HG03108 (cell line): ENCODE measurements around the gene GMPR2.

Source experiments
- ATAC-seq: cut with Tn5 transposase; IDR thresholded peaks from one replicate; pipeline ENCODE4 v1.9.1; 2021; ENCODE audit warnings: moderate library complexity; ENCODE audit not compliant: unreplicated experiment

Gene GMPR2

GRCh38 chr14:24249230-24250021 lies 16.7 kb downstream of the GMPR2 start:
- ATAC-seq: no peak

DNA sequence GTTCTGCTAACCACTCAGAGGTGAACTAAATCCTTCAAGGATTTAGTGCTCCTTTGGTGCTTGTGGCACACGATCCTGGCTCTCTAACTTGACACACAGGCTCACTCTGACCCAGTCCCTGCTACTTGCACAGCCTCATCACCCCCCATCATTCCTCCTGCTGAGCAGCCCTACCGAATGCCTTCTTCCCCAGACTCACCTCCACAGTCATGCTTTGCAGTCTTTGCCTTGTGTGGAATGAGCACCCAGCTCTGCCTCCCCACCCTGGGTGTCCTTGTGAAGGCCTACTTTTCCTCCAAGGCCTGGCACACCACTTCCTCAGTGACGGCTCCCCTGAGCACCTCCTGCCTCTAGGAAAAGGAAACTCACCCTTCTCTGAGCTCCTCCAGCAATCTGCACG lies 17.6 kb downstream of the GMPR2 start:
- no peak for ATAC-seq

- ATAC-seq: no peak
Observed at GRCh38 chr14:24251880-24252288, 19.2 kb downstream of the GMPR2 start.

DNA sequence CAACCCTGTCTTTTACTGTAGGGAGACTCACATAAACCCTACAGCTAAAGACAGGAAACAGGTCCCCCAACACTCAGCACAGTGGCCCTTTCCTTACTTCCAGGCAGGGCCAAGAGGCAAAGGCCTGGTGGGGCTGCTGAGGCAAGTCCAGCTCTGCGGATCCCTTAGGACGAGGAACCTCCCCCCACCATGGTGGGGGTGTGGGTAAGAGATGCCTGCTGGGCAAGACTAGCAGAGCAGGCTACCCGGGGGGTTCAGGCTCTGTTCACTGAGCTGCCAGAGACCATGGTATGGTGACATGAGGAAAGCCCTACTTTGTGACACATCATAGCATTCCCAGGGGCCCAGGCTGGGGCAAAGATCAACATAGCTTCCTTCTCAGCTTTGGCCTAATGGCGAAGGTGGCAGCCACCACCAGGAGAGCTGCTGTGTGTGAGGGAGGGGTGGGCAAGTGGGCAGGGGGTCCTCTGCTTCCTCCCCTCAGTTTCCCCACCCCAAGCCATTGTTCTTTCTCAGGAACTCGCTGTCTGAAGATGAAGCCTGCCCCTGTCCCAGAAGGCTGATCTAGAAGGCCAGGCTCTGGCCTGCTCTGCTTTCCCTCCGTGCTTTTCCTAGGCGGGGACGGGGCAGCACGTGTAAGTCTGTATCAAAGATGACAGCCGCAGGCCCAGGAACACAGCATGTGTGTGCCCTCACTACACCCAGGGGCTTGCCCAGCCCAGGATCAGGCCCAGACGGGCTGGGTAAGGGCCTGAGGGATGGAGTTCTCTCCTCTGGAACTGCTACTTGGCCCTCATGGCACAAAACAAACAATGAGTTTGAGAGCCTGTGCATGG lies 19.8 kb downstream of the GMPR2 start:
- ATAC-seq: no peak

DNA sequence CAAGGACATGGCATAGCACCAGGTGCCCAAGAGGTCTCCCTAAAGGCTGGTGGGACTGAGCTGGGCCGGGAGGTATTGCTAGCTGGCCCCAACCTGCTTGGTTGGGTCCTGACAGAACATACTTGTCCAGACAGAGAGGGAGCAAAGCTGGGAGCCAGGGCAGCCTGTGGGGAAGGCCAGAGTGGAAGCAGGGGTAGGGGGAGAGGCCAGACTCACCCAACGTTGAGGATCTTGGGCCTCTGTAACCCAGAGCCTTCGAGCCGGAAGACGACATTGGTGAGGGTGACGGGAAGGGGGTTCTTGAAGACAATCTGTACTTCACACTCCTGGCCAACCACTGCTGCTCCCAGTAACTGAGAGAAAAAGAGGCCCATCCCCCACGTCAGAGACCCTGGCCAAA lies 21.2 kb downstream of the GMPR2 start:
- ATAC-seq: no peak

GRCh38 chr14:24254630-24255392 lies 22.1 kb downstream of the GMPR2 start:
- no peak for ATAC-seq

DNA sequence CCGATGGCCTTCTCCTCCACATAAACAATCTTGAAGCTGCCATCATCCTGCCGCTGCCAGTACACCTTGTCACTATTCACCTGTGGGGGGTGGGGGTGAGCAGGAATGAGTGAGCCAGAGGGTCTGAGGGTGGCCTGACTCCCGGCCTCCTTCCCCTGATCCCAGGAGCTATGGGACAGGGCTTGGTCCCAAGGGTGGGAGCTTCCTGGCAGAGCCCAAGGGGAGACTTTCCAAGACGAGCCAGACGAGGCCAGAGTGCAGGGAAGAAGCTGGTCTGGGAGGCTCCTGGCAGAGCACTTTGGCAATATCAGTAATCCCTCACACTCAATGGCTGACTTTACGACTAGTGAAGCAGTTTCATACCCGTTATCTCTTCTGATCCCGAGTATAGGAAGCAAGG lies 22.7 kb downstream of the GMPR2 start:
- no peak for ATAC-seq

DNA sequence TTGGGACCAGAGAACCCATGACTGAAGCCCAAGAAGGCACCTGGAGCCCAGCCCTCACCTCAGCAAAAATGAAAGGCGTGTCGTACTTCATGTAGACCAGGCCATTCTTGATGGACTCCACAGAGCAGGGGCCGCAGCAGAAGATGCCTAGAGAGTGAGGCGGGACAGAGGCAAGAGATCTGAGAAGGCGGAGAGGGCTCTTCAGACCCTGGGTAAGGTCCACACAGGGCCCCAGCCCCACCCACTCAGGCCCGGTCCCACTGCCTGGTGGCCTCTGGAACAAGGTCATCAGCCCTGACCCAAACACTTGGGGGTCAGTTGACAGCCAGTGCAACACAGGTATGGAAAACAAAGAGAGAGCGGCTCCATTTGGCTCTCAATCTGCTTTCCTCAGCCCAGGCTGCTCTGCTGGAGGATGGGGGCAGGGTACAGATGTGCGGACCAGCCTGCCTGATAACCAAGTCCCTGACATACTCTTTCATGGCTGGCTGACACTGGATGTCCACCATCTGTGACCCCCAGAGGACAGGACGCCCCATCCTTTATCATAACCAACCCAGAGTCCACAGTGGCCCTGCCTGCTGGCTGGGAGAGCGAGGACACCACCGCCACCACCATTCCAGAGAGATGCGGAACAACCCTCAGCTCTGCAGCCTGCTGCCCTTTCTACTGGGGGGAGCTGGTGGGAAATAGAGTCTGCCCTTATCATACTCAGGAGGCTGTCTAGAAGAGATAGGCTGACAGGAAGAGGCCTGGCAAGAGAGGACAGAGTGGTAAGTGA lies 23.4 kb downstream of the GMPR2 start:
- ATAC-seq: no peak

DNA sequence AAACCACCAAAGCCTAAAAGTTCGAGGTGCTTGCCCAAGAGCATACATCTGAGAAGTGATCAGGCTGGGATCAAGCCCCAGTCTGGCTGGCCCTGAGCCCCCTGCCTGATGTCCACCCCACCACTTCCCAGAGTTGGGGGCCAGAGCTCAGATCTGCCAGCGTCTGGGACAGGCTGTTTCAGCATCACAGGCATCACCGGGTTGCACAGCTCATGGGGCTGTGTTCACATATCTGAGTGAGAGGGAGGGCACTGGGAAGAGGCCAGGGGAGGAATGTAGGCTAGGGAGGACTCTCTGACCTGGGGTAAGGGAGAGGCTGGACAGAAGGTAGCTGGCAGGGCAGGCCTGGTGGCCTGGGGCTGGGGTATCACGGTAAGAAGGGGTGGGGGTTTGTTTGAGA lies 24.2 kb downstream of the GMPR2 start:
- no peak for ATAC-seq

- ATAC-seq: no peak
Observed at GRCh38 chr14:24258119-24258518, 25.4 kb downstream of the GMPR2 start.

DNA sequence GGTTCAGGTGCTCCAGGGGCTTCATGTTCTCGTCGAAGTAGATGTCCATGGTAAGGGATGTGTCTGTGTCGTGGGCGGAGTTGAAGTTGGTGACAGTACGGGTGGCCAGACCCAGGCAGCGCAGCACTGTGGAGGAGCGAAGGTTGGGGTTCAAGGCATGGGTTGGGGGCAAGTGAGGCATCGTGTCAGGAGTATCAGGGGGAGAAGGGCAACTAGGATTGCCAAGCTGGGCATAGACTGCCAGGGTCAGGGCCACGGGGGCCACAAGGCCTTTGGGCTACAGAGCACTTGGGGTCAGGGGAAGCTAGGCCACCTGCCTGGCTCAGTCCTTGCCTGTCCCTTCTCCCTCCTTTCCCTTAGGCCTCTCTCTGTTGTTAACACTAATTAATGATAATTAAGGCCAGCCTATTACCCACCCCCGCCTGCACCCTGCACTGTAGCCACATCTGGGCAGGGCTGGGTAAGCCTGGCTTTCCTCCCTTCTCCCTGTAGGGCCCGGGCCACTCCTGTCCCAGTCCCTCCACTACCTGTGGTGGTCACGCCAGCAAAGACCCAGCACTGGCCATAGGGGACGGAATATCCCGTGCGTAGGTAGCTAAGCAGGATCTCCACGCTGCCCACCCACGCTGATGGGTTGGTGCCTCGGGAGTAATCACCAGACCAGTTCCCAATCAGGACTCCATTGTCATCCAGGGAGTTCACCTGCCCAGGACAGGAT lies 26.0 kb downstream of the GMPR2 start:
- ATAC-seq: no peak

DNA sequence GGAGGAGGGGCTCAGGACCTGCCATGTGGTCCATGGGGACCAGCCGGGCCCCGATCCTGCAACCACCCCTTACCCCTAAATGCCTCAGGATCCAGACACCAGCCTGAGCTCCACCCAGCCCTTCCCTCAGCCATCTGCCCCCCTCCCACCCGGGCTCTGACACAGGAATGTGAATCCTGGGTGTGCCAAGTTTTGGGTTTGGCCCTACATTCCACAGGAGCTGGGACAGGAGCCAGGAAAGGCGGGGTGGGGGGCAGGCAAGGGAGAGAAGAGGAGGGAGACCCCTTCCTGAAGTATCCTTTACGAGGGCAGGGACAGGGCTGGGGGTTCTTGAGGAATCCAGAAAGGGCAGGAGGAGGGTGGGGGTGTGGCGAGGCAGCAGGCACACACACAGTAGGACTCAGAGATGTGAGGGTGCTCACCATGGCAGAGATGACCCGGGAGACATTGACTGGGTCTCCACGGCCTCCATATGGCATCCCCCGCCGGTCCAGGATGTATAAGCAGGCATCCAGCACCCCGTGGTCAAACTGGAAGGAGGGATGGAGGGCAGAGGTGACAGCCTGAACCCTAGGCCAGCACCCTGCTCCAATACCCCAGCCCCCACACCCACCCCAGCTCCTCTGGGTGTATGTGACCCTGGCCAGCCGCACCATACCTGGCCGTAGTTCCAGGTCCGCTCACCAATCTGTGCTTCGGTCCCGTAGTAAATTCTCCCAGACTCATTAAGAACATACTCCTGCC lies 26.7 kb downstream of the GMPR2 start:
- ATAC-seq: no peak

- no peak for ATAC-seq
Observed at GRCh38 chr14:24260026-24260779, 27.5 kb downstream of the GMPR2 start.

- ATAC-seq: no peak
Observed at GRCh38 chr14:24260780-24261157, 28.0 kb downstream of the GMPR2 start.

GRCh38 chr14:24261256-24261968 lies 28.7 kb downstream of the GMPR2 start:
- no peak for ATAC-seq

DNA sequence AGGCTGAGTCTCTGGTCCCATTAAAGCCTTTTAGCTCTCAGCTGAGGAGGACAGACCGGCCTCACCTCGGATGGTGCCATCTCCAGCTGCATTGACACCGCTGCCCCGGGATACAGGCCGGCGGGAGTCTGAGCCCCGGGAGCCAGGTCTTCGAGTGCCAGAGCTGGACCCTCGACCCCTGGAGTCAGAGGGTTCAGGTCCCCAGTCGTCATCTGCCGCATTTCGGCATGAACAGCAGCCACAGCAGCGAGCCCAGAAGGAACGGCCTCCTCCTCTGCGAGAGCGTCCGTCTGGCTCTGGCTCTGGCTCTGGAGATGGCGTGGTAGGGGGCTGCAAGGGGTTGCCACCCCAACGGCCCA lies 29.2 kb downstream of the GMPR2 start:
- no peak for ATAC-seq

- no peak for ATAC-seq
Observed at GRCh38 chr14:24262821-24263733, 30.3 kb downstream of the GMPR2 start, which contains the start of gene TGM1. TGM1 (minus strand) TSS chr14:24263177; CDS start chr14:24262352, 825 bp downstream.
